ENCODE data around the gene CRAMP1.

CRAMP1 gene

DNA sequence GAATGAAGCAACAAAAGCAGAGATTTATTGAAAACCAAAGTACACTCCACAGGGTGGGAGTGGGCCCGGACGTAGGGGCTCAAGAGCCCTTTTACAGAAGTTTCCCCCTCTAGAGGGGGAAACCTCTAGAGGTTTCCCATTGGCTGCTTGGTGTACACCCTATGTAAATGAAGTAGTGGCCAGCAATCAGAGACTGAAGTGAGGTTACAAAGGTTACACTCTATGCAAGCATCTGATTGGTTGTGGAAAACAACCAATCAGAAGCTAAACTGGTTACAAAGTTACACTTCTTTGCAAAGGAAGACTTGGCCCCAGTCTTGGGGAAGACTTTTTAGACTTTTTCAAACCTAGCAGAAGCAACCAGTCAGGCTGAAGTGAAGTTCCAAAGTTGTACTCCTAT, 27.1 kb downstream of the CRAMP1 start (continued):
- no peak for TF ChIP-seq ZNF266 (tag by site-specific recombination; IDR thresholded peaks at IDR 0.05; ENCODE audit: low read depth)
- no peak for TF ChIP-seq ZNF660 (tag by site-specific recombination; IDR thresholded peaks at IDR 0.05)
- TF ChIP-seq, protein P1, sequence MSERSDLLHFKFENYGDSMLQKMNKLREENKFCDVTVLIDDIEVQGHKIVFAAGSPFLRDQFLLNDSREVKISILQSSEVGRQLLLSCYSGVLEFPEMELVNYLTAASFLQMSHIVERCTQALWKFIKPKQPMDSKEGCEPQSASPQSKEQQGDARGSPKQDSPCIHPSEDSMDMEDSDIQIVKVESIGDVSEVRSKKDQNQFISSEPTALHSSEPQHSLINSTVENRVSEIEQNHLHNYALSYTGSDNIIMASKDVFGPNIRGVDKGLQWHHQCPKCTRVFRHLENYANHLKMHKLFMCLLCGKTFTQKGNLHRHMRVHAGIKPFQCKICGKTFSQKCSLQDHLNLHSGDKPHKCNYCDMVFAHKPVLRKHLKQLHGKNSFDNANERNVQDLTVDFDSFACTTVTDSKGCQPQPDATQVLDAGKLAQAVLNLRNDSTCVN (tag by site-specific recombination; optimal IDR thresholded peaks at IDR 0.05): no peak
- TF ChIP-seq TCF7L2 (IDR thresholded peaks at IDR 0.05; ENCODE audit: borderline replicate concordance, low read depth, low read length): no peak
- no peak for TF ChIP-seq SP2 (tag by site-specific recombination; IDR thresholded peaks at IDR 0.05)
- TF ChIP-seq ZBTB17 (tag by site-specific recombination; IDR thresholded peaks at IDR 0.05): no peak
- TF ChIP-seq ZNF311 (tag by site-specific recombination; IDR thresholded peaks at IDR 0.05; ENCODE audit: borderline replicate concordance): no peak
- TF ChIP-seq, protein P2, sequence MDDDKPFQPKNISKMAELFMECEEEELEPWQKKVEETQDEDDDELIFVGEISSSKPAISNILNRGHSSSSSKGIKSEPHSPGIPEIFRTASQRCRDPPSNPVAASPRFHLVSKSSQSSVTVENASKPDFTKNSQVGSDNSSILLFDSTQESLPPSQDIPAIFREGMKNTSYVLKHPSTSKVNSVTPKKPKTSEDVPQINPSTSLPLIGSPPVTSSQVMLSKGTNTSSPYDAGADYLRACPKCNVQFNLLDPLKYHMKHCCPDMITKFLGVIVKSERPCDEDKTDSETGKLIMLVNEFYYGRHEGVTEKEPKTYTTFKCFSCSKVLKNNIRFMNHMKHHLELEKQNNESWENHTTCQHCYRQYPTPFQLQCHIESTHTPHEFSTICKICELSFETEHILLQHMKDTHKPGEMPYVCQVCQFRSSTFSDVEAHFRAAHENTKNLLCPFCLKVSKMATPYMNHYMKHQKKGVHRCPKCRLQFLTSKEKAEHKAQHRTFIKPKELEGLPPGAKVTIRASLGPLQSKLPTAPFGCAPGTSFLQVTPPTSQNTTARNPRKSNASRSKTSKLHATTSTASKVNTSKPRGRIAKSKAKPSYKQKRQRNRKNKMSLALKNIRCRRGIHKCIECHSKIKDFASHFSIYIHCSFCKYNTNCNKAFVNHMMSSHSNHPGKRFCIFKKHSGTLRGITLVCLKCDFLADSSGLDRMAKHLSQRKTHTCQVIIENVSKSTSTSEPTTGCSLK (tag by site-specific recombination; IDR thresholded peaks at IDR 0.05): no peak
- TF ChIP-seq ZNF76 (tag by site-specific recombination; IDR thresholded peaks at IDR 0.05; ENCODE audit: borderline replicate concordance, low read depth): no peak

DNA sequence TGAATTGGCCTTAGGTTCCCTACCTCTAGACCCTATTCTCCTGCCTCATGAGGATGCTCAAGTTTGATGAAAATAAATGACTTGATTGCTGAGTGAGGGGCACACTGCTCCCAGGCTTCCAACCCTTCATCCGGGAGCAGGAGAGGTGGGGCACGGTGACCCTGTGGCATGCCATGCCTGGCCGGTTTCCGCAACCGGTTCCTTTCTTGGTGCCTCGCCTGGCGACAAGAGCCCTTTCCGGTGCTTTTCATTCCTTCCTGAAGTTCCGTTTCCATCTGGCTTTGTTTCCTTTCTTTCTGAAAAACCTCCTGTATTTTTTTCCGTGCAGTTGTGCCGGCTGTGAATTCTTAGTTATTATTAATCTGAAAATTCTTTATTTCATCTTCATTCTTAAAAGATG, 27.7 kb downstream of the CRAMP1 start:
- CTCF ChIA-PET: no interaction called here
- Histone ChIP-seq H3K36me3 (ENCODE audit: control insufficient read depth in 2 of 2, insufficient read depth in 1 of 2, low read length in 2 of 2) (peaks cover 12 to 96% of the 10 kb centered on the region in 2 experiments; a peak in 2 of 3 replicates), H3K4me3 (ENCODE audit: low read depth, low read length) (no peak overlapping the region), H3K27ac (ENCODE audit: extremely low read depth, low read depth, low read length) (no peak overlapping the region), H3K9me3 (ENCODE audit: control insufficient read depth, insufficient read depth, low read depth, low read length) (no peaks in the 10 kb centered on the region), H3K4me1 (ENCODE audit: control insufficient read depth, insufficient read depth, low read length) (no peaks in the 10 kb centered on the region)
- POLR2A ChIA-PET: no interaction called here
- TF ChIP-seq ZNF114 (tag by site-specific recombination; IDR thresholded peaks at IDR 0.05) (no peak), ZNF514 (tag by site-specific recombination; IDR thresholded peaks at IDR 0.05) (no peak), ZNF16 (tag by site-specific recombination; IDR thresholded peaks at IDR 0.05; ENCODE audit: low read depth) (no peak), KLF1 (tag by site-specific recombination; IDR thresholded peaks at IDR 0.05) (no peak), HOXA7 (CRISPR knock-in tag; IDR thresholded peaks at IDR 0.05; ENCODE audit: borderline replicate concordance) (no peak), ZNF623 (tag by site-specific recombination; IDR thresholded peaks at IDR 0.05) (no peak), ZNF776 (tag by site-specific recombination; IDR thresholded peaks at IDR 0.05; ENCODE audit: borderline replicate concordance) (no peak), ZNF701 (tag by site-specific recombination; IDR thresholded peaks at IDR 0.05) (no peak), ZNF626 (tag by site-specific recombination; IDR thresholded peaks at IDR 0.05) (no peak)
- TF ChIP-seq, protein P3, sequence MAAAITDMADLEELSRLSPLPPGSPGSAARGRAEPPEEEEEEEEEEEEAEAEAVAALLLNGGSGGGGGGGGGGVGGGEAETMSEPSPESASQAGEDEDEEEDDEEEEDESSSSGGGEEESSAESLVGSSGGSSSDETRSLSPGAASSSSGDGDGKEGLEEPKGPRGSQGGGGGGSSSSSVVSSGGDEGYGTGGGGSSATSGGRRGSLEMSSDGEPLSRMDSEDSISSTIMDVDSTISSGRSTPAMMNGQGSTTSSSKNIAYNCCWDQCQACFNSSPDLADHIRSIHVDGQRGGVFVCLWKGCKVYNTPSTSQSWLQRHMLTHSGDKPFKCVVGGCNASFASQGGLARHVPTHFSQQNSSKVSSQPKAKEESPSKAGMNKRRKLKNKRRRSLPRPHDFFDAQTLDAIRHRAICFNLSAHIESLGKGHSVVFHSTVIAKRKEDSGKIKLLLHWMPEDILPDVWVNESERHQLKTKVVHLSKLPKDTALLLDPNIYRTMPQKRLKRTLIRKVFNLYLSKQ (tag by site-specific recombination; IDR thresholded peaks at IDR 0.05; ENCODE audit: borderline replicate concordance): no peak
- TF ChIP-seq, protein P4, sequence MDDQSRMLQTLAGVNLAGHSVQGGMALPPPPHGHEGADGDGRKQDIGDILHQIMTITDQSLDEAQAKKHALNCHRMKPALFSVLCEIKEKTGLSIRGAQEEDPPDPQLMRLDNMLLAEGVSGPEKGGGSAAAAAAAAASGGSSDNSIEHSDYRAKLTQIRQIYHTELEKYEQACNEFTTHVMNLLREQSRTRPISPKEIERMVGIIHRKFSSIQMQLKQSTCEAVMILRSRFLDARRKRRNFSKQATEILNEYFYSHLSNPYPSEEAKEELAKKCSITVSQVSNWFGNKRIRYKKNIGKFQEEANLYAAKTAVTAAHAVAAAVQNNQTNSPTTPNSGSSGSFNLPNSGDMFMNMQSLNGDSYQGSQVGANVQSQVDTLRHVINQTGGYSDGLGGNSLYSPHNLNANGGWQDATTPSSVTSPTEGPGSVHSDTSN (CRISPR knock-in tag; IDR thresholded peaks at IDR 0.05): no peak
